GM19324 (cell line): ENCODE data around the gene WNT9B.
"Not testable (repeated sequence)": the region's sequence is repeated elsewhere in the genome, so short reads cannot be mapped to it uniquely, and the experiment has no call there.

Source experiments
- ATAC-seq: cut with Tn5 transposase; IDR thresholded peaks from one replicate; pipeline ENCODE4 v1.9.1; 2021; ENCODE audit warnings: mild to moderate bottlenecking, moderate library complexity; ENCODE audit not compliant: unreplicated experiment, low FRiP score

The WNT9B gene

GRCh38 chr17:46821482-46822387, 29.6 kb upstream of the WNT9B start:
- ATAC-seq, result no peak

- ATAC-seq, result no peak
These were observed 28.9 kb upstream of the WNT9B start for GRCh38 chr17:46822388-46822921.

GRCh38 chr17:46823657-46824056, 27.7 kb upstream of the WNT9B start:
- ATAC-seq, result no peak

GRCh38 chr17:46826116-46826515, 25.3 kb upstream of the WNT9B start:
- no peak for ATAC-seq

GRCh38 chr17:46827274-46827673, 24.1 kb upstream of the WNT9B start:
- ATAC-seq, result no peak

- ATAC-seq, result no peak
These were observed 19.6 kb upstream of the WNT9B start for GRCh38 chr17:46831573-46832330.

GRCh38 chr17:46832331-46832821, 19.0 kb upstream of the WNT9B start:
- no peak for ATAC-seq

GRCh38 chr17:46832945-46833839, 18.2 kb upstream of the WNT9B start:
- no peak for ATAC-seq

GRCh38 chr17:46833840-46834208, 17.6 kb upstream of the WNT9B start:
- ATAC-seq, result no peak

GRCh38 chr17:46834846-46835245, 16.5 kb upstream of the WNT9B start:
- ATAC-seq, result no peak

- ATAC-seq, result no peak
These were observed 14.9 kb upstream of the WNT9B start for GRCh38 chr17:46836500-46836899.

GRCh38 chr17:46837521-46837920, 13.9 kb upstream of the WNT9B start:
- ATAC-seq, result no peak

- ATAC-seq, result no peak
These were observed 12.2 kb upstream of the WNT9B start for GRCh38 chr17:46839211-46839610.

- ATAC-seq, result not testable (repeated sequence)
These were observed 10.8 kb upstream of the WNT9B start for GRCh38 chr17:46840596-46840995.

- no peak for ATAC-seq
These were observed 9.6 kb upstream of the WNT9B start for GRCh38 chr17:46841561-46842379.

- ATAC-seq, result no peak
These were observed 8.5 kb upstream of the WNT9B start for GRCh38 chr17:46842835-46843234.

GRCh38 chr17:46847204-46848191, 3.9 kb upstream of the WNT9B start:
- no peak for ATAC-seq

GRCh38 chr17:46848534-46848933, 2.8 kb upstream of the WNT9B start:
- no peak for ATAC-seq
